Vagina (tissue), 2 donors: ENCODE measurements around the gene C5orf15. TPM values are rescaled to one million over a fixed set of nuclear protein-coding genes. Genes with fewer than 3 reads are reported as not detected.
"Not testable (repeated sequence)": the region's sequence is repeated elsewhere in the genome, so short reads cannot be mapped to it uniquely, and the experiment has no call there.

ENCODE experiments used
- DNase-seq, 2 donors: peaks; one replicate each; pipeline ENCODE4 v3.0.0-alpha.2; 2017; ENCODE audit errors: extremely low spot score in 2 of 2
- H3K27ac ChIP-seq: fragments of 200-600 bp; sonication (generic); one replicate; pipeline ENCODE4 v1.5.1; 2019
- H3K27me3 ChIP-seq: fragments of 200-600 bp; sonication (generic); one replicate; pipeline ENCODE4 v1.5.1; 2019
- H3K36me3 ChIP-seq, 2 donors: fragments of 200-600 bp; sonication (generic); one replicate each; pipeline ENCODE4 v1.5.1; 2017 to 2019
- H3K4me1 ChIP-seq: fragments of 200-600 bp; sonication (generic); one replicate; pipeline ENCODE4 v1.5.1; 2019
- H3K4me3 ChIP-seq, 2 donors: fragments of 200-600 bp; sonication (generic); 1 replicate in 1 of 2; 2 replicates in 1 of 2; pipeline ENCODE4 v1.5.1; 2016 to 2019
- H3K9me3 ChIP-seq: fragments of 200-600 bp; sonication (generic); one replicate; pipeline ENCODE4 v1.5.1; 2019
- CTCF ChIP-seq, 3 experiments: fragments of 450-650 bp in 2 of 3; fragments of 200-600 bp in 1 of 3; sonication (generic) in 1 of 3; IDR thresholded peaks; one replicate each; pipeline ENCODE4 v1.5.1; 2017 to 2019; ENCODE audit warnings: antibody characterized with exemption in 3 of 3, mild to moderate bottlenecking in 2 of 3, moderate library complexity in 2 of 3
- POLR2A ChIP-seq, 2 donors: fragments of 450-650 bp; IDR thresholded peaks; one replicate each; pipeline ENCODE4 v1.6.1; 2017; ENCODE audit warnings: antibody characterized with exemption in 2 of 2, mild to moderate bottlenecking in 2 of 2, moderate library complexity in 2 of 2
- POLR2AphosphoS5 ChIP-seq, 2 donors: sonication (generic); formaldehyde crosslinking; IDR thresholded peaks; one replicate each; pipeline ENCODE4 v1.9.0; 2017; ENCODE audit warnings: antibody characterized with exemption in 2 of 2, mild to moderate bottlenecking in 2 of 2, low read depth in 1 of 2; ENCODE audit not compliant: insufficient read depth in 1 of 2
- intact Hi-C: fragments of 100-400 bp; cut with DNase I; formaldehyde crosslinking; loops from one replicate; pipeline ENCODE4 v1.15.1; 2023
- total RNA-seq: library from RNA; depleted of rRNA; stranded (reverse); fragments of >200 nt; gene quantifications from one replicate; pipeline ENCODE4 v1.2.3, GENCODE V29; 2016

Gene C5orf15
- total RNA-seq, 1 donor from 2014 or later, result 35.8 TPM

GRCh38 chr5:133938039-133938821 lies 30.2 kb downstream of the C5orf15 start:
- TF ChIP-seq CTCF (IDR thresholded peaks at IDR 0.05) (no peak), POLR2A (IDR thresholded peaks at IDR 0.05) (no peak), POLR2AphosphoS5 (IDR thresholded peaks at IDR 0.05; ENCODE audit: insufficient read depth in 1 of 2, low read depth in 1 of 2) (no peak)
- Histone ChIP-seq H3K4me3 (no peak overlapping the region), H3K27ac (no peak overlapping the region), H3K27me3 (no peaks in the 10 kb centered on the region), H3K36me3 (no peaks in the 10 kb centered on the region), H3K9me3 (no peaks in the 10 kb centered on the region), H3K4me1 (no peaks in the 10 kb centered on the region)
- peak in 1 of 2 donors; percentile 31 for DNase-seq
- intact Hi-C loops, result no loop called here

- H3K4me1 ChIP-seq, DNase-seq, H3K27me3 ChIP-seq, H3K27ac ChIP-seq, H3K9me3 ChIP-seq, H3K4me3 ChIP-seq, H3K36me3 ChIP-seq, intact Hi-C loops: not testable (repeated sequence)
These were observed 30.8 kb downstream of the C5orf15 start for GRCh38 chr5:133937628-133938027.

DNA sequence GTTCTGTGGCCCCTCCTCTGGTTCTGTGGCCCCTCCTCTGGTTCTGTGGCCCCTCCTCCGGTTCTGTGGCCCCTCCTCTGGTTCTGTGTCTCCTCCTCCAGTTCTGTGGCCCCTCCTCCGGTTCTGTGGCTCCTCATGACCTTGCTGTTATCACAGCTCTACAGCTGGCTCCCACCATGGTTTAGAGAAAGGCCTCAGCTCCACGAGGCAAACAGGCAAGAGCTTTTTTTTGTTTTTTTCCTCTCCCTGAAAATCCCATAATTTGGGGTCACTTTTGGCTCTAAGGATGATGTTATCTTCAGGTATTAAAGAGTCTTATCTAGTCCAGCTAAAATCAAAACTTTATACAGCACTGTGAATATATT lies 31.8 kb downstream of the C5orf15 start:
- intact Hi-C loops, result no loop called here
- H3K4me3 ChIP-seq, result no peak overlapping the region
- no peaks in the 10 kb centered on the region for H3K9me3 ChIP-seq
- no peaks in the 10 kb centered on the region for H3K36me3 ChIP-seq
- no peak for TF ChIP-seq POLR2AphosphoS5 (IDR thresholded peaks at IDR 0.05; ENCODE audit: insufficient read depth in 1 of 2, low read depth in 1 of 2)
- TF ChIP-seq CTCF (IDR thresholded peaks at IDR 0.05), result no peak
- no peak for TF ChIP-seq POLR2A (IDR thresholded peaks at IDR 0.05)
- H3K27me3 ChIP-seq, result no peaks in the 10 kb centered on the region
- DNase-seq, result no peak
- no peak overlapping the region for H3K27ac ChIP-seq
- H3K4me1 ChIP-seq, result no peaks in the 10 kb centered on the region

- H3K9me3 ChIP-seq, intact Hi-C loops, DNase-seq, H3K27ac ChIP-seq, H3K27me3 ChIP-seq, H3K36me3 ChIP-seq, H3K4me1 ChIP-seq, H3K4me3 ChIP-seq: not testable (repeated sequence)
These were observed 32.3 kb downstream of the C5orf15 start for GRCh38 chr5:133935991-133936650.

GRCh38 chr5:133935667-133935940 lies 32.8 kb downstream of the C5orf15 start:
- intact Hi-C loops, result no loop called here
- Histone ChIP-seq H3K36me3 (no peaks in the 10 kb centered on the region), H3K27ac (no peak overlapping the region), H3K4me3 (no peak overlapping the region), H3K4me1 (no peaks in the 10 kb centered on the region), H3K27me3 (no peaks in the 10 kb centered on the region), H3K9me3 (no peaks in the 10 kb centered on the region)
- TF ChIP-seq POLR2A (IDR thresholded peaks at IDR 0.05), result no peak
- no peak for TF ChIP-seq POLR2AphosphoS5 (IDR thresholded peaks at IDR 0.05; ENCODE audit: insufficient read depth in 1 of 2, low read depth in 1 of 2)
- no peak for TF ChIP-seq CTCF (IDR thresholded peaks at IDR 0.05)
- DNase-seq, result no peak

DNA sequence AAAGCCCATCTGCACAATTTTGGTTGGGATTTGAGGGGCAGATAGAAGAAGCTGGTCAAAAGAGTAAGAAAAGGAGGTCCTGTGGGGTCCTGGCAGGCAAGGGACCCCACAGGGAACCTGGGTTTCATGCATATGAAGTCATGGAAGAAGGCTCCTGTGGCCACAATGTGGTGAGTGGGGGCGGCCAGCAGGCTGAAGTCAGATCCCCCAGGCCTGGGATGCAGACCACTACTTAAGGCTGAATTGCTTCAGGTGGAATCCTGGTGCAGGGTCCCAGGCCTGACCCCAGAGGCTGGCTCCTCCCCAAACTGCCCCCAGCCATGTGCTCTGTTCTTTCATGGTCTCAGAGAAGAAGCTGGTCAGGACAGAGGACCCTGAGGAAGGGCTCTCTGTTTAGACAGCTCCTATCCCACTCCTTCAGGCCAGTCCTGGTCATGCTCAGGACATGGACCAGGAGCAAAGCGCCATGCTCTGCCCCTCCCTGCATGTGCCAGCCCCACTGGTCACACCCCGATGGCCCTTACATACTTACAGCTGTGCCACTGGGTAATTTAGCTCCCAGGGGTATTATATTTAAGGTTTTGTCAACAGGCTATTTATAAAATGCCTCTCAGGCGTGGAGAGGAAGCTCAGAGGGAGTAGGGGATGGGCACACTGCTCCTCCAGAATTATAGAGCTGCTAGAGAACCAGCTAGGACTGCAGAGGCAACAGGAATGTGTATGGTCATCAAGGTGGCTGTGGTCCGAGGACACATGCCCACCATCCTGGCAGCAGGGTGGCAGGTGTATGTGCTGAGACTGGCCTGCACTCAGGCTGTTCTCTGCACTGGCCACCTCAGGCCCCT lies 33.4 kb downstream of the C5orf15 start:
- no peaks in the 10 kb centered on the region for H3K9me3 ChIP-seq
- no peak overlapping the region for H3K4me3 ChIP-seq
- no peaks in the 10 kb centered on the region for H3K4me1 ChIP-seq
- intact Hi-C loops, result no loop called here
- no peaks in the 10 kb centered on the region for H3K27me3 ChIP-seq
- H3K36me3 ChIP-seq, result no peaks in the 10 kb centered on the region
- no peak overlapping the region for H3K27ac ChIP-seq
- TF ChIP-seq POLR2AphosphoS5 (IDR thresholded peaks at IDR 0.05; ENCODE audit: insufficient read depth in 1 of 2, low read depth in 1 of 2) (no peak), POLR2A (IDR thresholded peaks at IDR 0.05) (no peak), CTCF (IDR thresholded peaks at IDR 0.05) (no peak)
- no peak for DNase-seq
